IMR-90 (cell line): ENCODE measurements around the gene CEBPB. TPM values are rescaled to one million over a fixed set of nuclear protein-coding genes. Genes with fewer than 3 reads are reported as not detected.

Experiments used
- ATAC-seq: fragments of 200-7000 bp; cut with Tn5 transposase; 2 replicates; pipeline ENCODE4 v1.9.1; 2020; ENCODE audit warnings: low read depth, mild to moderate bottlenecking, moderate library complexity
- BruUV-seq: library from RNA; stranded (reverse); fragments of 400-500 nt; replicated peaks from 2 replicates; lab custom pipeline; 2021; lab: Mats Ljungman, UMichigan
- CTCF ChIA-PET: fragments of 300-600 bp; formaldehyde crosslinking; extraction: SDS; loops from one replicate; lab custom pipeline; 2021; ENCODE audit warnings: antibody characterized with exemption; lab: Yijun Ruan, JAX
- POLR2A ChIA-PET: fragments of 300-600 bp; sonication (Branson Sonifier 250); formaldehyde crosslinking; loops from one replicate; lab custom pipeline; 2022; ENCODE audit warnings: antibody characterized with exemption; ENCODE audit not compliant: unreplicated experiment; lab: Charles Lee
- DNase-seq: peaks from one replicate; pipeline ENCODE4 v3.0.0; 2013
- H2AFZ ChIP-seq: replicated peaks from 2 replicates; pipeline ENCODE3; 2013; ENCODE audit warnings: low read length, mild to moderate bottlenecking; ENCODE audit not compliant: poor library complexity
- H2AK5ac ChIP-seq: 2 replicates; pipeline ENCODE4 v1.6.1; 2013; ENCODE audit warnings: low read depth, low read length, inconsistent platforms
- H2AK9ac ChIP-seq: replicated peaks from 2 replicates; pipeline ENCODE3; 2013; ENCODE audit warnings: mild to moderate bottlenecking, low read depth, low read length, moderate library complexity; ENCODE audit not compliant: poor library complexity
- H2BK120ac ChIP-seq: 2 replicates; pipeline ENCODE4 v1.6.1; 2013; ENCODE audit warnings: low read depth, low read length, inconsistent platforms
- H2BK15ac ChIP-seq: 3 replicates; pipeline ENCODE4 v1.6.1; 2013; ENCODE audit warnings: low read depth, low read length, inconsistent platforms
- H2BK20ac ChIP-seq: 2 replicates; pipeline ENCODE4 v1.6.1; 2013; ENCODE audit warnings: low read depth, mild to moderate bottlenecking, inconsistent platforms, low read length, moderate library complexity
- H2BK5ac ChIP-seq: 2 replicates; pipeline ENCODE4 v1.6.1; 2013; ENCODE audit warnings: mild to moderate bottlenecking, low read depth, low read length, inconsistent platforms; ENCODE audit not compliant: poor library complexity, severe bottlenecking
- H3K14ac ChIP-seq: replicated peaks from 2 replicates; pipeline ENCODE4 v1.6.1; 2013; ENCODE audit warnings: low read depth, low read length, inconsistent platforms
- H3K18ac ChIP-seq: 2 replicates; pipeline ENCODE4 v1.6.1; 2013; ENCODE audit warnings: low read depth, low read length, control low read depth
- H3K23ac ChIP-seq: 2 replicates; pipeline ENCODE4 v1.6.1; 2013; ENCODE audit warnings: low read depth, low read length, inconsistent platforms
- H3K27ac ChIP-seq: 2 replicates; pipeline ENCODE4 v1.5.1; 2013; ENCODE audit warnings: mild to moderate bottlenecking, control low read depth, low read length; ENCODE audit not compliant: insufficient read depth
- H3K27me3 ChIP-seq: 2 replicates; pipeline ENCODE4 v1.6.1; 2013; ENCODE audit warnings: low read length; ENCODE audit not compliant: control insufficient read depth, insufficient read depth
- H3K36me3 ChIP-seq: 2 replicates; pipeline ENCODE4 v1.6.1; 2013; ENCODE audit warnings: low read length, mixed read lengths; ENCODE audit not compliant: control insufficient read depth, insufficient read depth
- H3K4ac ChIP-seq: 2 replicates; pipeline ENCODE4 v1.6.1; 2013; ENCODE audit warnings: low read depth, low read length, inconsistent platforms
- H3K4me1 ChIP-seq: 2 replicates; pipeline ENCODE4 v1.6.1; 2013; ENCODE audit warnings: low read length, mixed read lengths; ENCODE audit not compliant: control insufficient read depth, insufficient read depth
- H3K4me2 ChIP-seq: 2 replicates; pipeline ENCODE4 v1.6.1; 2013; ENCODE audit warnings: low read depth, mild to moderate bottlenecking, control low read depth, low read length, moderate library complexity
- H3K4me3 ChIP-seq: 2 replicates; pipeline ENCODE4 v1.5.1; 2013; ENCODE audit warnings: low read depth, mild to moderate bottlenecking, control low read depth, low read length, moderate library complexity; ENCODE audit not compliant: insufficient read depth
- H3K56ac ChIP-seq: 2 replicates; pipeline ENCODE4 v1.6.1; 2013; ENCODE audit warnings: low read length, inconsistent platforms; ENCODE audit not compliant: insufficient read depth; ENCODE audit errors: extremely low read depth
- H3K79me1 ChIP-seq, 2 experiments: 2 replicates each; pipeline ENCODE4 v1.6.1; 2013; ENCODE audit warnings: low read length in 2 of 2, inconsistent platforms in 1 of 2, low read depth in 1 of 2
- H3K9ac ChIP-seq: 2 replicates; pipeline ENCODE4 v1.6.1; 2013; ENCODE audit warnings: low read depth, low read length, control low read depth
- H3K9me1 ChIP-seq: 2 replicates; pipeline ENCODE4 v1.6.1; 2013; ENCODE audit warnings: low read length, inconsistent platforms; ENCODE audit not compliant: insufficient read depth
- H3K9me3 ChIP-seq: 2 replicates; pipeline ENCODE4 v1.6.1; 2013; ENCODE audit warnings: low read length; ENCODE audit not compliant: control insufficient read depth, insufficient read depth
- H4K20me1 ChIP-seq: 2 replicates; pipeline ENCODE4 v1.6.1; 2013; ENCODE audit warnings: low read length, inconsistent platforms; ENCODE audit not compliant: insufficient read depth
- H4K5ac ChIP-seq: 2 replicates; pipeline ENCODE4 v1.6.1; 2013; ENCODE audit warnings: mild to moderate bottlenecking, low read depth, low read length, control low read depth
- H4K8ac ChIP-seq, 2 experiments: 2 replicates each; pipeline ENCODE4 v1.6.1; 2013; ENCODE audit warnings: low read depth in 2 of 2, low read length in 2 of 2, control low read depth in 1 of 2, inconsistent platforms in 1 of 2
- H4K91ac ChIP-seq: 2 replicates; pipeline ENCODE4 v1.6.1; 2013; ENCODE audit warnings: low read depth, low read length, inconsistent platforms; ENCODE audit not compliant: insufficient read depth
- BHLHE40 ChIP-seq: fragments of 150-350 bp; IDR thresholded peaks from 2 replicates; pipeline ENCODE4 v1.6.1; 2016; ENCODE audit warnings: mild to moderate bottlenecking, low read depth, low read length
- CEBPB ChIP-seq: IDR thresholded peaks from 2 replicates; pipeline ENCODE4 v1.6.1; 2012; ENCODE audit warnings: low read depth, low read length, improper control_type of control experiment
- CHD1 ChIP-seq: IDR thresholded peaks from 2 replicates; pipeline ENCODE4 v1.6.1; 2012; ENCODE audit warnings: low read depth, low read length, improper control_type of control experiment
- FOS ChIP-seq: fragments of 150-350 bp; IDR thresholded peaks from 2 replicates; pipeline ENCODE4 v1.6.1; 2016; ENCODE audit warnings: low read depth, low read length
- MAFK ChIP-seq: IDR thresholded peaks from 2 replicates; pipeline ENCODE4 v1.6.1; 2012; ENCODE audit warnings: low read depth, low read length, improper control_type of control experiment
- MAZ ChIP-seq: IDR thresholded peaks from 2 replicates; pipeline ENCODE4 v1.6.1; 2012; ENCODE audit warnings: low read depth, mild to moderate bottlenecking, low read length, improper control_type of control experiment, moderate library complexity, borderline replicate concordance
- MXI1 ChIP-seq: IDR thresholded peaks from 2 replicates; pipeline ENCODE4 v1.6.1; 2012; ENCODE audit warnings: low read depth, mild to moderate bottlenecking, low read length, moderate library complexity, borderline replicate concordance
- NFE2L2 ChIP-seq: fragments of 150-350 bp; IDR thresholded peaks from 2 replicates; pipeline ENCODE4 v1.6.1; 2016; ENCODE audit warnings: low read depth, mild to moderate bottlenecking, low read length
- POLR2A ChIP-seq: IDR thresholded peaks from 2 replicates; pipeline ENCODE4 v1.6.1; 2012; ENCODE audit warnings: mild to moderate bottlenecking, low read depth, low read length
- RCOR1 ChIP-seq: IDR thresholded peaks from 2 replicates; pipeline ENCODE4 v1.6.1; 2012; ENCODE audit warnings: mild to moderate bottlenecking, low read length, improper control_type of control experiment; ENCODE audit not compliant: insufficient replicate concordance
- RFX5 ChIP-seq: IDR thresholded peaks from 2 replicates; pipeline ENCODE4 v1.8.0; 2012; ENCODE audit warnings: low read depth, mild to moderate bottlenecking, low read length, moderate library complexity
- SMC3 ChIP-seq: fragments of 150-350 bp; IDR thresholded peaks from 2 replicates; pipeline ENCODE4 v1.6.1; 2016; ENCODE audit warnings: low read depth, mild to moderate bottlenecking, antibody characterized with exemption, low read length, moderate library complexity
- WGBS, 2 experiments: methylation state at CpG; one replicate each; pipeline versions ENCODE4 v1.1.5 to v1.1.7; 2013; ENCODE audit warnings: missing lambda C conversion rate in 2 of 2; ENCODE audit not compliant: insufficient read length in 1 of 2; ENCODE audit errors: extremely low coverage in 2 of 2; 5-methylcytosine and 5-hydroxymethylcytosine counted together
- dilution Hi-C: fragments of 300-500 bp; cut with HindIII; formaldehyde crosslinking; loops from one replicate; pipeline ENCODE4 v1.14.3; 2018; ENCODE audit warnings: low sequenced_read_pairs; ENCODE audit not compliant: unreplicated experiment
- in situ Hi-C: fragments of 300-500 bp; cut with MboI; formaldehyde crosslinking; loops from 3 replicates; pipeline ENCODE4 v1.14.3; 2019; ENCODE audit warnings: low sequenced_read_pairs, inconsistent platforms, mixed read lengths
- intact Hi-C: fragments of 100-400 bp; cut with micrococcal nuclease; formaldehyde crosslinking; loops from 2 replicates; pipeline ENCODE4 v1.10.0; 2022
- polyA plus RNA-seq, 3 experiments: library from polyadenylated mRNA; depleted of rRNA; stranded (reverse); fragments of >200 nt; gene quantifications; 2 replicates each; pipeline ENCODE4 v1.2.3, GENCODE V29; 2012; ENCODE audit warnings: low replicate concordance in 1 of 3
- total RNA-seq: library from RNA; depleted of rRNA; stranded (reverse); fragments of >200 nt; gene quantifications from 2 replicates; pipeline ENCODE4 v1.2.3, GENCODE V29; 2012
- TF ChIP-seq, protein P1 (sequence below): conservative IDR thresholded peaks from 2 replicates; pipeline ENCODE4 v1.5.1; 2012; ENCODE audit warnings: mild to moderate bottlenecking, low read depth, low read length, improper control_type of control experiment
- TF ChIP-seq, protein P2 (sequence below): fragments of 150-350 bp; IDR thresholded peaks from 2 replicates; pipeline ENCODE4 v1.6.1; 2017; ENCODE audit warnings: mild to moderate bottlenecking, antibody characterized with exemption, low read length, low read depth
- TF ChIP-seq, protein P3 (sequence below): fragments of 150-350 bp; IDR thresholded peaks from 2 replicates; pipeline ENCODE4 v1.6.1; 2016; ENCODE audit warnings: low read depth, mild to moderate bottlenecking, low read length, moderate library complexity, borderline replicate concordance

The CEBPB gene
- total and polyA plus RNA-seq, 2 of the 4 experiments (the other 2 are of a cell fraction): 3.4 to 17.4 TPM

DNA sequence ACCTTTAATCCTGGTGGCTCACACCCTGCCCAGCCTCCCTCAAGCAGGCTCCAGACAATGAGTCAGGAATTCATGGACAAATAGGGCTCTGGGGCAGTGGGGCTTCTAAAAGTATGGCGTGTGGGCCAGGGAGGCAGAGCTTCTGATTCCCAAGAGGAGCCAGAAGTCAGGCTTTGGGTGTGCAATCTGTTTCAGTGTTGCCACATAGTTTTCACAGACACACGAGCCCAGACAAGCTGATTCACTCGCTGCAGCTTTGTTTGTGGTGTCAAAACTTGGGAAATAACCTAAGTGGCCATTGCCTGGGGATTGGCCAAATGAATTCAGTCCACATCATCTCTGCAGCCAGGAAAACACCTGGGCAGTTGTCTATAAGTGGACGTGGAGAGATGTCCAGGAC lies 46.3 kb upstream of the CEBPB start:
- BruUV-seq: no TSS peak
- no peak overlapping the region for H3K9ac ChIP-seq
- TF ChIP-seq MAZ: peak; percentile 45; the same call in 1 of the 2 replicates
- peak; percentile 87 for TF ChIP-seq FOS
- TF ChIP-seq MXI1: peak; percentile 57; the same call in 1 of the 2 replicates
- TF ChIP-seq, protein P1, sequence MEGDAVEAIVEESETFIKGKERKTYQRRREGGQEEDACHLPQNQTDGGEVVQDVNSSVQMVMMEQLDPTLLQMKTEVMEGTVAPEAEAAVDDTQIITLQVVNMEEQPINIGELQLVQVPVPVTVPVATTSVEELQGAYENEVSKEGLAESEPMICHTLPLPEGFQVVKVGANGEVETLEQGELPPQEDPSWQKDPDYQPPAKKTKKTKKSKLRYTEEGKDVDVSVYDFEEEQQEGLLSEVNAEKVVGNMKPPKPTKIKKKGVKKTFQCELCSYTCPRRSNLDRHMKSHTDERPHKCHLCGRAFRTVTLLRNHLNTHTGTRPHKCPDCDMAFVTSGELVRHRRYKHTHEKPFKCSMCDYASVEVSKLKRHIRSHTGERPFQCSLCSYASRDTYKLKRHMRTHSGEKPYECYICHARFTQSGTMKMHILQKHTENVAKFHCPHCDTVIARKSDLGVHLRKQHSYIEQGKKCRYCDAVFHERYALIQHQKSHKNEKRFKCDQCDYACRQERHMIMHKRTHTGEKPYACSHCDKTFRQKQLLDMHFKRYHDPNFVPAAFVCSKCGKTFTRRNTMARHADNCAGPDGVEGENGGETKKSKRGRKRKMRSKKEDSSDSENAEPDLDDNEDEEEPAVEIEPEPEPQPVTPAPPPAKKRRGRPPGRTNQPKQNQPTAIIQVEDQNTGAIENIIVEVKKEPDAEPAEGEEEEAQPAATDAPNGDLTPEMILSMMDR: no peak
- peak; percentile 34 for TF ChIP-seq RCOR1
- TF ChIP-seq POLR2A: no peak; the same call in 1 of the 2 replicates
- no peak for TF ChIP-seq RFX5
- peak; percentile 13; the same call in 1 of the 2 replicates for TF ChIP-seq SMC3
- peak; percentile 66; the same call in 1 of the 2 replicates for TF ChIP-seq NFE2L2
- no peak for TF ChIP-seq CHD1
- TF ChIP-seq, protein P2, sequence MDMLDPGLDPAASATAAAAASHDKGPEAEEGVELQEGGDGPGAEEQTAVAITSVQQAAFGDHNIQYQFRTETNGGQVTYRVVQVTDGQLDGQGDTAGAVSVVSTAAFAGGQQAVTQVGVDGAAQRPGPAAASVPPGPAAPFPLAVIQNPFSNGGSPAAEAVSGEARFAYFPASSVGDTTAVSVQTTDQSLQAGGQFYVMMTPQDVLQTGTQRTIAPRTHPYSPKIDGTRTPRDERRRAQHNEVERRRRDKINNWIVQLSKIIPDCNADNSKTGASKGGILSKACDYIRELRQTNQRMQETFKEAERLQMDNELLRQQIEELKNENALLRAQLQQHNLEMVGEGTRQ: peak; percentile 23; the same call in 1 of the 2 replicates
- no peak for TF ChIP-seq MAFK
- TF ChIP-seq CEBPB: peak; percentile 100
- TF ChIP-seq, protein P3, sequence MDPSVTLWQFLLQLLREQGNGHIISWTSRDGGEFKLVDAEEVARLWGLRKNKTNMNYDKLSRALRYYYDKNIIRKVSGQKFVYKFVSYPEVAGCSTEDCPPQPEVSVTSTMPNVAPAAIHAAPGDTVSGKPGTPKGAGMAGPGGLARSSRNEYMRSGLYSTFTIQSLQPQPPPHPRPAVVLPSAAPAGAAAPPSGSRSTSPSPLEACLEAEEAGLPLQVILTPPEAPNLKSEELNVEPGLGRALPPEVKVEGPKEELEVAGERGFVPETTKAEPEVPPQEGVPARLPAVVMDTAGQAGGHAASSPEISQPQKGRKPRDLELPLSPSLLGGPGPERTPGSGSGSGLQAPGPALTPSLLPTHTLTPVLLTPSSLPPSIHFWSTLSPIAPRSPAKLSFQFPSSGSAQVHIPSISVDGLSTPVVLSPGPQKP: no peak
- peak; percentile 95 for TF ChIP-seq BHLHE40

More for the DNA sequence above, 46.3 kb upstream of the CEBPB start:
- no peak overlapping the region for H3K4me2 ChIP-seq
- H3K9me1 ChIP-seq: peaks cover 36% of the 10 kb centered on the region
- DNase-seq (peak; percentile 99), ATAC-seq (peak; percentile 86)
- peak overlapping the region; percentile 50; the same call in 1 of the 2 replicates for H3K27ac ChIP-seq
- no peak overlapping the region for H4K5ac ChIP-seq
- peak overlapping the region; percentile 15; the same call in 1 of the 2 replicates for H3K4ac ChIP-seq
- peaks cover 42 to 83% of the 10 kb centered on the region in 2 experiments for H3K79me1 ChIP-seq
- peaks cover 65% of the 10 kb centered on the region for H4K20me1 ChIP-seq
- POLR2A ChIA-PET: interaction anchor here (0.8 to 1.3 kb wide), 2 partner anchors 9 to 22 kb away, joined by 4 to 6 read pairs; partner anchors contain the start of gene PEDS1
- no peak overlapping the region for H3K14ac ChIP-seq
- H3K27me3 ChIP-seq: no peaks in the 10 kb centered on the region
- intact Hi-C loops (loop anchor here (1.0 kb wide), 1 partner anchor 22 kb away; no protein-coding TSS in a partner anchor), in situ Hi-C loops (no loop called here), dilution Hi-C loops (no loop called here)
- CTCF ChIA-PET: interaction anchor here (0.5 to 0.6 kb wide), 2 partner anchors 54 to 630 kb away, joined by 3 read pairs; no protein-coding TSS in a partner anchor
- H3K4me1 ChIP-seq: peaks cover 30% of the 10 kb centered on the region
- H2AK5ac ChIP-seq: no peak overlapping the region
- no peak overlapping the region for H3K18ac ChIP-seq
- H3K36me3 ChIP-seq: peaks cover 59% of the 10 kb centered on the region
- H4K91ac ChIP-seq: no peak overlapping the region
- no peak overlapping the region; a peak in 1 of 4 replicates for H4K8ac ChIP-seq
- peak overlapping the region; percentile 63 for H2BK5ac ChIP-seq
- H3K4me3 ChIP-seq: no peak overlapping the region
- no peak overlapping the region for H2AK9ac ChIP-seq
- H2BK15ac ChIP-seq: no peak overlapping the region
- no peak overlapping the region for H3K23ac ChIP-seq
- no CpG with 5 or more reads among the region's 4 CpGs for WGBS, 2 experiments
- no peak overlapping the region for H2AFZ ChIP-seq
- peak overlapping the region; percentile 21; the same call in 1 of the 2 replicates for H2BK120ac ChIP-seq
- H3K56ac ChIP-seq: no peak overlapping the region
- no peaks in the 10 kb centered on the region for H3K9me3 ChIP-seq
- H2BK20ac ChIP-seq: peak overlapping the region; percentile 15; the same call in 1 of the 2 replicates
